ENCODE data around the gene CPSF6.
"Not testable (repeated sequence)": the region's sequence is repeated elsewhere in the genome, so short reads cannot be mapped to it uniquely, and the experiment has no call there.

The CPSF6 gene, protein sequence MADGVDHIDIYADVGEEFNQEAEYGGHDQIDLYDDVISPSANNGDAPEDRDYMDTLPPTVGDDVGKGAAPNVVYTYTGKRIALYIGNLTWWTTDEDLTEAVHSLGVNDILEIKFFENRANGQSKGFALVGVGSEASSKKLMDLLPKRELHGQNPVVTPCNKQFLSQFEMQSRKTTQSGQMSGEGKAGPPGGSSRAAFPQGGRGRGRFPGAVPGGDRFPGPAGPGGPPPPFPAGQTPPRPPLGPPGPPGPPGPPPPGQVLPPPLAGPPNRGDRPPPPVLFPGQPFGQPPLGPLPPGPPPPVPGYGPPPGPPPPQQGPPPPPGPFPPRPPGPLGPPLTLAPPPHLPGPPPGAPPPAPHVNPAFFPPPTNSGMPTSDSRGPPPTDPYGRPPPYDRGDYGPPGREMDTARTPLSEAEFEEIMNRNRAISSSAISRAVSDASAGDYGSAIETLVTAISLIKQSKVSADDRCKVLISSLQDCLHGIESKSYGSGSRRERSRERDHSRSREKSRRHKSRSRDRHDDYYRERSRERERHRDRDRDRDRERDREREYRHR

GRCh38 chr12:69239352-69239921, at the start of gene CPSF6:
CPSF6 (plus strand) TSS chr12:69239569; CDS start chr12:69239647, 78 bp downstream.
- DNase-seq = peak; percentile 95

DNA sequence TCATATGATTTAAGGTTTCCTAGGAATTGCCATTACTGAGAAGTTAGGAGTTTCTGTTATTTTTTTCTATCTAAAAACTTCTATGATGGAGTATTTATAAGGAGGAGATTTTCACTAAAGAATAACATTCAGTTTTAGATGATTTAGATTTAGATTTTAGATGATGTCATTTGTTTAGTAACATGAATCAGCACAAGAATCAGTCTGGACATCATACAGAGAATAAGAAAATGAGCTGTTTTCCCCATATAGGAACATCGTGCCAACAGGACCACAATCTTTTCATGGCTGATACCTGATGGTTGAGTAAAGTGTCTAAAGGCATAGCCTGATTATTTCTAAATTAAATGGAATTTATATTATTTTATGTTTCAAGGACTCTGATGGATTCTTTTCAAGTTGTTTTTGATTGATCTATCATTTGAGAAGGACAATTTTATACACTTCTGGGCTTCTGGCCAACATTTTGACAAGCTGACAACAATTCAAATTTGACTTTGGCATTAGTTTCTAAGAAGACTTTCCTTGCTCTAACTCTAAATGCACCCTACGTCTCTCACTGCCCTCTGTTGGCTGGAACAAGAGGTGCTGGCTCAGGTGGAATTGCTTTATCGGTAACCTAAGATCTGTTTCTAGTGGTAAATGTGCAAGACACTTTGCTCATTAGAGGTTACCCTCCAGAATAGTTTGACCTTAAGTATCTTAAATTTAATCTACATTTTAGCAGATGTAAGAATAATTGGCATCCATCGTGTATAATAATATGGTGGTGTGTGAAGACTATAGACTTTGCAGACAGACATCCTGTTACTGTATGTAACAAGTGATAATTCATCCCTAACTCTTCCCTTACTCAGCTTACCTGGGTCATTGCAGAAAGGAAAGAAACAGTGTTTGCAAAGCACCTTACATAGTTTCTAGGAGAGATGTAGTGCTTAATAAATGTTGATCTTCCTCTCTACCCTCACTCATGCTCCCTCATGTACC, 42.8 kb upstream of the CPSF6 start:
- peak; percentile 14 for DNase-seq

- not testable (repeated sequence) for DNase-seq
These were observed 39.4 kb upstream of the CPSF6 start for GRCh38 chr12:69199976-69200375.

- DNase-seq = no peak
These were observed 35.2 kb upstream of the CPSF6 start for GRCh38 chr12:69204191-69204590.

DNA sequence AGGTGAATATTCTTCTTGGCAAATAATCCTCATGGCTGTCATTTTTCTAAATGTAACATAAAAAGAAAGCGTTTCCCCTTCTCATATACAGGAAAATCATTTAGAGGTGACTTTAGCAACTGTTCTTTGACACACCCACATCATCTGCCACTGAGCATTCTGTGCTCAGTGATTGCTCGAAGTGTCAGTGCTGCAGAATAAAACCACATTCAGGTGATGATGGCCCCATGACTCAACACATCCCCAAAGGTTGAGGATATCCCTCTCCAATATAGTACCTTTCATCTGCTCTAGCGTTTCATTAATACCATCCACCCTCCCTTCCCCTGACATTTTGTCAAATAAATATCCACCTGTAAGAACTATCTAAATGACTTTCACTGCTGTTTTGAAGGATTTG, 28.7 kb upstream of the CPSF6 start:
- DNase-seq = no peak

- DNase-seq = peak; percentile 3
These were observed 28.2 kb upstream of the CPSF6 start for GRCh38 chr12:69211160-69211559.

DNA sequence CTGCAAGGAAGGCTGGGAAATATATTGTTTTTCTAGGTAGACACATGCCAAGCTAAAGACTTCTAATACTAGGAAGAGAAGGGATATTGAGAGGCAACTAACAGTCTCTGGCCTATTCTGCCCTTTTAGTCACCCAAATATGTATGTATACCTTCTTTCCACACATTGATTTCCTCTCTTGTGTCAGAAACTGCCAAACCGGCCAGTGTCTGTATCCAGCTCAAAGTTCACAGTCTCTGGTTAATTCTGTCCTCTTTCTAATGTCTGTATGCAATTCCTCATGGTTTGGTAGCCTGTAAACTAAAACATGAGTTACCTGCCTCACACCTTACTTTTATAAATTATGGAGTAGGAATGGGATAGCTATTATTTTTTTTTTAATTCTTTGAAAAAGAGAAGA, 25.2 kb upstream of the CPSF6 start:
- no peak for DNase-seq

- no peak for DNase-seq
These were observed 14.0 kb upstream of the CPSF6 start for GRCh38 chr12:69225251-69225910.

DNA sequence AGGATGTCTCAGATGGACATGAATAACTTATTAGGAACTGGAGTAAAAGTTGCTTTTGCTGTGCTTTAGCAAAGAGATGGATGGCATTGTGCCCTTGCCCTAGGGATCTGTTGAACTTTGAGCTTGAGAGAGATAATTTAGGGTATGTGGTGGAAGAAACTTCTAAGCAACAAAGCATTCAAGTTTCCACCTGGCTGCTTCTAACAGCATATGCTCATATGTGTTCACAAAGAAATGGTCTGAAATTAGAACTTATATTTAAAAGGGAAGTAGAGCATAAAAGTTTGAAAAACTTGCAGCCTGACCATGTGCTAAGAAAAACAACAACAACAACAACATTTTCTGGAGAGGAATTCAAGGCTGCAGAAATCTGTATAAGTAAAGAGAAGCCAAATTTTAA, 7.9 kb upstream of the CPSF6 start:
- no peak for DNase-seq

DNA sequence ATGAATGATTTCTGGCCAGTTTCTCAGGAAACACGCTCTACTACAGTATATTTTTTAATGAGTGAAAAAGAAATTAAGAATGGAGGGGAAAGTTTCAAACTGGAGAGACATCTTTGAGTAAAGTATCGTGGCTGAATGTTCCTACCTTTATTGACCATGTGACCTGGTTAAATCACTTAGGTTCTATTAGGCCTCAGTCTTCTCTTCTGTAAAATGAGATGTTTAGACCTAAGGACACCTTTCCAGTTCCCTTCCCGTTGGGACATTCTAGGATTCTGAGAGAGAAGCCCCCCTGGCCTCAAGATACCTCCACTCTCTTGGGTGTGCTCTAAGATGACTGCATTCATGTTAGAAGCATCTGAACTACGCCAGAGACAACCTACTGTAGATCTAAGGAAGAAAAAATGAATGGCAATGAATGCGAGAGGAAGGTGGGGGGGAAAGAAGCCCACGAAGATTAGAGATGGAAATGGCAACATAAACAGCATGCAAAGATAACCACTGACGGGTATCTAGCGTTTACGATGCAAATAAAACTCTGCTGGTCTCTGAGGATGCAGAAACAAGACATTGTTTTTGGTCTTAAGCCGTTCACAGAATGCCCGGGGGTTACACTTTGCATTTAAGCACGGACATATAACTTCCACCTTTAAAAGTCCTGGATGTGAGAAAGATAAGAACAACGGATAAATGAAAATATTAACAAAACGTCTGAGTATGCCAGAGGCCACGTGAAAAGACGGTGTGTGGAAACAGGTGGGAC, 599 bp upstream of the CPSF6 start:
- peak; percentile 38 for DNase-seq

DNA sequence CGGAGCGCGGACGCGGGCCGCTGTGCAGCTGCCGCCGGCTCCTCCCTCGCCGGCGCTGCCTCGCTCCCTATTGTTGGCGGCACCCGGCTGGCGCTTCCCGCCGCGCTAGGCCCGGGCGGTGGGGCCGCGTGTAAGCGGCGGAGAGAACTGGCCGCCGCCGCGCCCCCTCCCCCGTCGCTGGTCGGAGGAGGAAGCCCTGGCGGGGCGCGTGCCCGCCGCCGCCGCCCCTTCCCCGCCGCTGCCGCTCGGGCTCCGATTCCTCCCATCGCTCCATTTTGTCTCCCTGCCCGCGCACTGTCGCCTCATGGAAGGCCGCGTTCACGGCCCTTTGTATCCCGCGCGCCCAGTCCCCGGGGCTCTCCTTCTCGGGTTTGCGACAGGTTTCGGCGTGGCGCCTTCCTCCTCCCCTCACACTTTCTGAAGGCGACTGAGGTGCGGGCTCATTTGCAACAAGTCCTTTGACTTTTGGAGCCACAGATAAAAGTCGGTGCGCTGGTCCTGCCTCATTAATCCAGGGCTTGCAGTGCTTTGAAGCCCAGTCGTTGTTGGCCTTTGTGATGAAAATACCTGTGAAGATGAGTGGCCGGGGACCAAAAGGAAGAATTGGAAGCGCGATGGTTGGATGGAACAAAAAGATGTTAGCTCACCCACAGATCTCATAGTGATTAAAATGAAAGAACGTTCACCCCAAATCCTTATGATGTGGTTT, 707 bp downstream of the CPSF6 start:
- peak; percentile 76 for DNase-seq

DNA sequence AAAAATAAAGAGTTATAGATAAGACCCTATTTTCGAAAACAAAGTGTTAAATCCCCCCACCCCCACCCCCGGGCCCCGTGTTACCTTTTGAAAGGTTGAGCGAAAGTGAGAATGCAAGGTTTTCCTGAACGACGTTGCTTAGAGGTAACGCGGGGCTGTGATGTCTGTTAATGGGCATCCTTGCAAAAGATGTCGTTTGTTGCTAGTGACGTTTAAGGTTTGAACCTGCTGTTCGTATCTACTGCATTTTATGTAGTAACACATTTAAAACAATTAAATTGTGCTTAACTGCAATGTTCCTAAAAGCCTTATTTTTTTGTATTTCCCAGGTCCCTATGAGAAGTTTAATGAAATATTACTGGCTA, 1.2 kb downstream of the CPSF6 start:
- DNase-seq = peak; percentile 47

DNA sequence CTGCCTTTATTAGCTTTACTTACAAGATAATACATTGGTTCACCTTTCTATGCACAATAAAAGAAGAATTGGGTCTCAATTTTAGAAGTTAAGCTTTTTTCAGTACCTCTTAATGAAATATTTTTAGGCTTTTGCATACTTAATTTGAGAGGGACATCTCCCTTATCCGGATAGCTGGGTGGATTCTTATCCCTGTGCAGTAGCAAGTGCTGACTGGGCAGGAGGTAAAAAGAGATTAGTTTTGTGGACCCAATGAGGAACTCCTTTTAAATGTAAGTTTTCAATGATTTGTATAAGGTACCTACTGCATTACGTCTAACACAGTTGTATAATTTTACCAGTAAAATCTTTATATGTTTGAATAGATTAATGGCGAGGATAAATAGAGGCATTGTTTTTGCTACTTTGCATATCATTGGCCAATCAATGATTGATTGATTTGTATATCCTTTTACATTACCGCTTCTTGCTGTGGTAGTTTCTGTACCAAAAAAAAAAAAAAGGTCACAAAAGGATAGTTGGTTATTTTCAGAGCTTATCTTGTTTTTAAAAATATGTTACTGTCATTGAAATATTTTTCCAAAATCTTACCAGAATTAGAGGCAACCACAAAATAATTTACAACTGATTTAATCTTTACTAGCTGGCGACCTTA, 2.2 kb downstream of the CPSF6 start:
- peak; percentile 1 for DNase-seq

DNA sequence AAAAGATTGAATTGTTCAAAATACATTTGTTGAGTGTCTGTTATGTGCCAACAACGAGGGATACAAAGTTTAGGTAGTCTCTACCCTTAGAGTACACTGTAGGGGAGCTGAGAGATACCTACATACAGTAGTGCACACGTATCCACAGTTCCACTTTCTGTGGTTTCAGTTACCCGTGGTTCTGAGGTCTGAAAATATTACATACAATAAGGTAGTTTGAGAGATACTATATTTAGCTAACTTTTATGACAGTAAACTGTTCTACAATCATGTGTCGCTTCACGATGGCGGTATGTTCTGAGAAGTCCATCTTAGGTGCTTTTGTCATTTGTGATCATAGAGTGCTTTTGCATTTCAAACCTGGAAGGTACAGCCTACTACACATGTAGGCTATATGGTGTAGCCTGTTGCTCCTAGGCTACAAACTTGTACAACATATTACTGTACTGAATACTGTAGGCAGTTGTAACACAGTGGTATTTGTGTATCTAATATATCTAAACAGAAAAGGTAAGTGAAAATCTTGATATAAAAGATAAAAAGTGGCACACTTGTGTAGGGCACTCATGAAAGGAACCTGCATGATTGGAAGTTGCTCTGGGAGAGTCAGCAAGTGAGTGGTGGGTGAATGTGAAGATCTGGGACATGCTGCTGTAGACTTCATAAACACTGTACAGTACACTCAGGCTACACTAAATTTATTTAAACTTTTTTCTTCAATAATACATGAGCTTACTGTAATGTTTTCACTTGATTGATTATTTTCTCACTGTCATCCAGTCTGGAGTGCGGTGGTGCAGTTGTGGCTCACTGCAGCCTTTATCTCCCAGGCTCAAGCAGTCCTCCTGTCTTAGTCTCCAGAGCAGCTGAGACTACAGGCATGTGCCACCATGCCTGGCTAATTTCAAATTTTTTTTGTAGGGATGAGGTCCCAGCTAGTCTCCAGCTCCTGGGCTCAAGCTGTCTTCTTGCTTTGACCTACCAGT, 4.0 kb downstream of the CPSF6 start:
- DNase-seq = no peak

- no peak for DNase-seq
These were observed 8.1 kb downstream of the CPSF6 start for GRCh38 chr12:69247268-69248018.

DNA sequence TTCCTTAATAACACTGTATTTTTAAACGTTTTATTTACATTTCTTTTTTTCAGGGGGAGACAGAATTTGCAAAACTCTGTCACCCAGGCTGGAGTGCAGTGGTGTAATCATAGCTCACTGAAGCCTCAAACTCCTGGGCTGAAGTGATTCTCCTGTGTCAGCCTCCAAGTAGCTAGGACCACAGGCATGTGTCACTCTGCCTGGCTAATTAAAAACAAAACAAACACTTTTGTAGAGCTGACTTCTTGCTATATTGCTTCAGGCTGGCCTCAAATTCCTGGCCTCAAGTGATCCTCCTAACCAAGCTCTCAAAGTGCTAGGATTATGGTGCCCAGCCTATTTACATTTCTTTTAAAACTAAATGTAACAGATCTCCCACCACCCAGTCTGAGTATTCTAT, 12.7 kb downstream of the CPSF6 start:
- DNase-seq = no peak

DNA sequence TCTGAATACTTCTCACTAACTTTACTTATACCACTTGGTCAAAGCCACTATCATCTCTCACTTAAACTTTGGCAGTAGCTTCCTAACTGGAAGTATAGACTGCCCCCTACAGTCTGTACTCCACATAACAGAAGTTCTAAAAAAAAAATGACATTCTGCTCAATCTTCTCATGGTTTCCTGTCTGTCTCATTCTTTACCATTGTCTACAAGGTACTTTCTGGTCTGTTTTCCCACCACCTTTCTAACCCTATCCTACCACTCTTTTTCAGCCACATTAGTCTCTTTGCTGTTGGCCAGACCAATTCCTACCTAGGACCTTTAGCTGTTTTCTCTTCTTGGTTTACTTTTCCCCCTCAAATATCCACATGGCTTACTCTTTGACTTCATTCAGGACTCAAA, 14.7 kb downstream of the CPSF6 start:
- DNase-seq = peak; percentile 45

DNA sequence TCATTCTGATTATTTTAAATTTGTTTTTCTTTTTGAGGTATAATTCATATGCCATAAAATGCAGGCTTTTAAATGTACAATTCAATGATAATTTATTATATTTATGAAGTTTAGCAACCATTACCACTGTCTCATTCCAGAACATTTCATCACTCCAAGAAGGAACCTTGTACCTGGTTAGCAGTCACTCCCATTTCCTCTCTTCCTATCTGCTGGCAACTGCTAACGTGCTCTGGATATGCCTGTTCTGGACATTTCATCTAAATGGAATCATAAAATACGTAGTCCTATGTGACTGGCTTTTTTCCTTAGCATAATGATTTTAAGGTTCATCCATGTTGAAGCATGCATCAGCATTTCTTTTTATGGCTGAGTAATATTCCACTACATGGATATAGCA, 15.5 kb downstream of the CPSF6 start:
- DNase-seq = no peak

DNA sequence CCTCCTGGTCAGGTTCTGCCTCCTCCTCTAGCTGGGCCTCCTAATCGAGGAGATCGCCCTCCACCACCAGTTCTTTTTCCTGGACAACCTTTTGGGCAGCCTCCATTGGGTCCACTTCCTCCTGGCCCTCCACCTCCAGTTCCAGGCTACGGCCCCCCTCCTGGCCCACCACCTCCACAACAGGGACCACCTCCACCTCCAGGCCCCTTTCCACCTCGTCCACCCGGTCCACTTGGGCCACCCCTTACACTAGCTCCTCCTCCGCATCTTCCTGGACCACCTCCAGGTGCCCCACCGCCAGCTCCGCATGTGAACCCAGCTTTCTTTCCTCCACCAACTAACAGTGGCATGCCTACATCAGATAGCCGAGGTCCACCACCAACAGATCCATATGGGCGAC, 19.3 kb downstream of the CPSF6 start:
- no peak for DNase-seq

Measured in NCI-H69 (cell line).